T-helper 1 cell (primary cell): ENCODE measurements around the gene SDHB.

Source experiments
- DNase-seq, 5 donors: peaks; one replicate each; pipeline ENCODE4 v3.0.0-alpha.2; 2012 to 2020

Gene SDHB

DNA sequence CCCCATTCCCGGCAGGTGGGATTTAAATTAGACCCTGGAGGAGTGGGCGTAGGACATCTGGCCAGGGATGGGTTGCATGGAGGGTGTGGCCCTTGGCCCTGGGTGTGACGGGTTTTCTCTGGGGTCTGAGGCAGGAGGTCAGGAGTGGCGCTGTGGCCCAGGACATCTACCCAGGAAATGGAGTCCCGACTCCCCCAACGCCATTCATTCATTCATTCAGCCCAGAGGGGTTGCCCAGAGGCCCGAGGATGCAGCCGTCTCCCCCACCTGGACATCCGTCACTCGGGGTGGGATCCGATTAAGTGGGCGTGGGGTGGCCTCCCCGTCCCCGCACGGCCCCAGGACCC lies 42.8 kb downstream of the SDHB start:
- DNase-seq = no peak

GRCh38 chr1:17009706-17010105 lies 44.1 kb downstream of the SDHB start:
- no peak for DNase-seq

DNA sequence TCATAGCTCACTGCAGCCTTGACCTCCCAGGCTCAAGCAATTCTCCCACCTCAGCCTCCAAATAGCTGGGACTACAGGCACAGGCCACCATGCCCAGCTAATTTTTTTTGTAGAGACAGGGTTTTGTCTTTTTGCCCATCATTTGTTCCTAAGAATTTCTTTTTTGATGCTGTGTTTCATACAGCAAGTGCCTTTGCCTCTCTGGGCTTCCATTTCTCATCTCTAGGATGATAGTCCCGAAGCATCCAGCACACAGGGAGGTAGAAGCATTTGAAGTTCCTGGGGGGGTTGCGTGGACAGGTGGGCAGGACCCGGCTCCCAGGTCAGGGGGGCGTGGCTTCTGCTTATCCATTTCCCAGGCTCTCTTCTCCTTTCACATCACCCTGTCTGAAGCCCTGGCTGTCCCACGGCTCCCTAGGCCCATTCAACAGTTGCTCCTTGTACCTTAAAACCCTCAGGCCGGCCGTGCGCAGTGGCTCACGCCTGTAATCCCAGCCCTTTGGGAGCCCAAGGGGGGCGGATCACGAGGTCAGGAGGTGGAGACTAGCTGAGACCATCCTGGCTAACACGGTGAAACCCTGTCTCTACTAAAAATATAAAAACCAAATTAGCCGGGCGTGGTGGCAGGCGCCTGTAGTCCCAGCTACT lies 45.5 kb downstream of the SDHB start:
- DNase-seq = no peak

GRCh38 chr1:17007121-17007520 lies 46.7 kb downstream of the SDHB start:
- DNase-seq = no peak

DNA sequence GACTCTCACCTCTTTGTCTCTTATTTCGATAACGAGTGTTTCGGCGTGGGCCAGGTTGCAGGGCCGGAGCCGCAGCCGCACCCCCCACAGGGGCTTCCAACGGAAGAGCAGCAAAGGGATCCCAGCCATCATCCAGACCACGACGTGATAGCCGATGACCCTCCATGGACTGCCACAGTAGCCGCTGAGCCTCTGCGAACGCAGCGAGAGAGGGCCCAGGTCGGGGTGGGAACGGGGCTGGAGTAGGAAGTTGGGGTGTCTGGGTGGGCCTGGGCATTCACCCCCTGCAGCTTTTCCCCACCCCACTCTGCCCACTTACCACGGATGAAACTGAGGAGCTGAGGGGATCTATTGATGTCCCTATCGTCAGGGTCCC lies 48.5 kb downstream of the SDHB start:
- DNase-seq = no peak

DNA sequence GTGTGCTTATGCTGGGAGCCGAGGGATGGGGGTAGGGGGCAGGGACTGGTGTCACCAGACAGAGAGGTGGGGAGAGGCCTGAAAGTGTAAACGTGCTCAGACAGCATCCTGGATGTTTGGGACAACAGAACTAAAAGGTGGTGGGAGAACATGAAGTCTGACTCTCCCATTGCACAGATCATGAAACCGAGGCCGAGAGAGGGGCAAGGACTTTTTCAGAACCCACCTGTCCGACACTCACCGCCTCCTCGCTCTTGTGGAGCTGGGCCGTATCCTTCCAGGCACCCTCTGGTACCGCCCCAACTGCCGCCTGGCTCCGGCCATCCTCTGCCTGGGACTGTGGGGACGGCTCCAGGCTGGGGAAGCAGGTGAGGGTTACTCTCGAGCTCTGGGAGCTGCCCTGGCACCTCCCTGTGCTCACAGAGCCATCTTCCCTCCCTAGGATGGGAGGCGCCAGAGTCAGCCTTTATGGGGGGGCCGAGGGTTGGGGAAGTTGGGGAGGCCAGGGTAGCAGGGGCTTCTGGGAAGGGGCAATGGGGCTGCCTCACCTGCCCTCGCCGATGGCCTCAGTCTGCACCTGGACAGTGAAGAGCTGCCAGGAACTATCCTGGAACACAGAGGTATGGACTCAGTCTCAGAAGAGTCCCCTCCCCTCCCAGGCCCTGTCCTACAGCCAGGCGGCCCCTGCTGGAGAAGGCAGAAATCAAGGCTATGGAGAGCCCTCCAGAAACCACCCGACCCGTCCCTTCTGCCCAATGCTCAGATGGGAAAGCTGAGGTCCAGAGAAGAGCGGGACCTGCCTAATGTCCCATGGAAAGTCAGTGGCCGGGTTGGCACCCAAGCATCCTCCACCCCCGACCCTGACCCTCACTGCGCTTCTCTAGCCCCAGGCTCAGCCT lies 49.1 kb downstream of the SDHB start:
- no peak for DNase-seq

GRCh38 chr1:17002524-17002902 lies 51.3 kb downstream of the SDHB start:
- no peak for DNase-seq

DNA sequence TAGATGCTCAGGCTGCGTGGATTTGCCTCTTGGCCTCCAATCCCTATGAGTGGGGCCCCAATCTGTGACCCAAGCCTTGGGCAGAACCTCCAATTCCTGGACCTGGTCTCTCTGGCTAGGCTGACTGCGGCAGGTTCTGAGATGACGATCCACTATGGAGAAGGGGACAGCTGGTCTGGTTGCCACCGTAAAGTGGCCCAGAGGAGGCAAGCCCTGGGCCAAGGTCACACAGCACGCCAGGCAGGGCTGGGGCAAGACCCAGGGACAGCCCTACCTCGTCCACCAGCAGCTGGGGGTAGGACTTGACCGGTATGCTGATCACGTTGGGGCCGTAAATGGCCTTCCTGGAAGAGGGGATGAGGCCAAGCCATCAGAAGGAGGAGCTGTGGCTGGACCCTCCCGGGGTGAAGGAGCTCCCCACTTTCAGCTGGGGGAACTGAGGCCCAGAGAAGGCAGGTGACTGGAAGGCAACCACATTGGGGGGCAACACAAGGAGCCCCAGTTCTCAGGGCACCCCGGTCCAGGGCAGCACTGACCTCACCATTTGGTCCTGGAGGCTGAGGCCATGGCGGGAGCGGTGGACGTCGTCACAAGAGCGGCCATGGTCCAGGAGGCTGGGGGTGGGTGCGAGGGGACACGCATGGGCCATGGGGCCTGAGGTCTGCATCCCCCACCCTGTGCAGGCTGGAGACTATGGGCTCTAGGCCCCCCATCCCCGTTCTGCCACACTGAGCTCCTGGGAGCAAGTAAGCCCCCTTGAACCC lies 51.9 kb downstream of the SDHB start:
- no peak for DNase-seq

- no peak for DNase-seq
These were observed 54.0 kb downstream of the SDHB start for GRCh38 chr1:16999863-17000262.

- DNase-seq = no peak
These were observed 55.2 kb downstream of the SDHB start for GRCh38 chr1:16998589-16998988.

- no peak for DNase-seq
These were observed 57.0 kb downstream of the SDHB start for GRCh38 chr1:16996845-16997244.

- no peak for DNase-seq
These were observed 60.3 kb downstream of the SDHB start for GRCh38 chr1:16993521-16994038.

DNA sequence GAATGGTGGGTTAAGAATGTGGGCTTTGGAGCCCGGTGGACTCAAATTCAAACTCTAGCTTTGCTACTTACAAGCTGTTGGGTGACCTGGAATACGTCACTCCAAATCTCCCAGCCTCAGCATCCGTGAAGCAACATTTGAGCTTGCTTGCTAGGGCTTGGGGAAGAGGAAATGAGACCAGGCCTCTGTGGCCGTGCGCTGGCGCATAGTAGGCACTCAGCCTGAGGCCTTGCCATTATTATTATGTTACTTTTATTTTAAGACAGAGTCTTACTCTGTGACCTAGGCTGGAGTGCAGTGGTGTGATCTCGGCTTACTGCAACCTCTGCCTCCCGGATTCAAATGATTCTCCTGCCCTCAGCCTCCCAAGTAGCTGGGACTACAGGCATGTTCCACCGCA lies 61.2 kb downstream of the SDHB start:
- DNase-seq = no peak

DNA sequence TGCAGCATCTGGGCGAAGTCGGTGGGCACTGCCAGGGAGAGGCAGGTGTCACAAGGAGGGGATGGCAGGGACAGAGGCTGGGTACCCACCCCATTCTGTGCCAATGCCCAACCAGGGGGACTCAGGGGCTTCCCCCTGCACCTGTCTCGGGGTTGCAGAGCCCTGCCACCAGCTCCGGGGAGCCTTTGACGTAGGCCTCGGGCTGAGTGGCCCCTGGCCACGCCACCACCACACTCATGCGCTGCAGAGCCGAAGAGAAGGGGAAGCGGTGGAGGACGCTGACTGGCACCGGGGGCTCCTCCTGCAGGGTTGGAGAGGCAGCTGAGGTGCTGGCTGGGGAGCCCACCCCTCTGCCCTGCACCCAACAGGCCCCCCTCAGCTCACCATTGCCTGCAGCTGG lies 61.7 kb downstream of the SDHB start:
- DNase-seq = no peak

DNA sequence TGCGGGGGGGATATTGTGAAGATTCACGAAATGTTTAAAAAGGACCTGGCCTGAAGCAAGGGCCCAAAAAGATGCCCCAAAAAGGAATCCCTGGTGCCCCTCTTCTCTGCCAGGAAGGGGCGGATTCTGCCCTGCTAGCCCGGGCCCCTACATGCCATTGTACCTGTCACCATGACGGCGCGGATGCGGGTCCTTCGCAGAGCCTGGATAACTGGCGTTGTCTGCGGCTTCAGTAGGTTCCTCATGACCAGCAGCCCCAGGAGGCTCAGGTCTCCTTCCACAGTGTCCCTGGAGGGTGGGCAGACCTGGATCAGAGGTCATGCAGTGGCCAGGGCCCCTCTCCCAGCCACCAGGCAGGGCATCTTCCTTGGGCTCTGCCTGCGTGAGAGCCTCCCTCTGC lies 62.3 kb downstream of the SDHB start:
- no peak for DNase-seq

DNA sequence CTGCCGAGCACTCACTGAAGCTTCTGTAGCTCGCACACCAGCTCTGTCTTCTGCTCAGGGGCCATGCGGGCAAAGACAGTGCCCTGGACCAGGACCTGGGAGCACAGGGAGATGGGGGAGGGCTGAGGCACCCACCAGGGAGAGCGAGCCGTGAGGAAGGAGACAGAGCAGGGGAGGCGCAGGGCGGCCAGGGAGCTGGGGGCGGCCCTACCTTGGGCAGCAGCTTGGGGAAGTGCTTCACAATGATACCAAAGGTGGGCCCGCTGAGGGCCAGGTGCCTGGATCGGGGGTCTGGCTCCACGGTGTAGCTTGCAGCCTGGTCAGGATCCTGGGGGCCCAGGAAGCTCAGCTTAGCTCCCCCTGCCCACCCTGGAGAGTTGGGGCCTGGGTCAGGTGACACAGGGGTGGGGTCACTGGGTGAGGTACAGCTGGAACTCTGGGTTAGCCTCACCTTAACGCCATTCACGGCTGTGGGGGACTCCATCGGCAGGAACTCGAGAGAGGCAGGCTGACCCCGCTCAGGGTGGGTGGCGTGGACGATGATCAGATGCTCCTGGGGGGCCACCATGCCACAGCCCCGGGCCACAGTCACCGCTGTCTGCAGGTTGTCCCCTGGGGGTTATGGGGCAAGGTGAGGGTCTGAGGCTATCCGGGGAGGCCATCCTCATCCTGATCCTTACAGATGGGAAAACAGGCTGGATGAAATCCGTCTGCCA lies 64.0 kb downstream of the SDHB start:
- DNase-seq = no peak

DNA sequence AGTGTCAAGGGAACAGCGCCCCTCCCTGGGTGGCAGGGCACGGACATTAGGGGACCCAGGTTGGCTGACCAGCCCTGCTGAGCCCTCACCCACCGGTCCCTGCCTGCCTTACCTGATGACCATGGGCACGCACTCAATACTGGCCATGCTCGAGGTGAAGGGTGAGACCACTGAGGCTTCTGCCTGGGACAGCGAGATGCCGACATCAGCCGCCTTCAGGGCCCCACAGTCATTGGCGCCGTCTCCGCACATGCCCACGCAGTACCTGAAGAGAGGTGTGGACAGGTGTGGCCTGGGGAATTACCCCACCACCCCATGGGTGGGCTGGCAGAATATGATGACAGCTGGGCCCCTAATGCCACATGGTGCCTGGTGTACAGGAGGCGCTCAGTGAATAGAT lies 65.6 kb downstream of the SDHB start:
- DNase-seq = no peak

GRCh38 chr1:16986962-16987361 lies 66.9 kb downstream of the SDHB start:
- DNase-seq = no peak

DNA sequence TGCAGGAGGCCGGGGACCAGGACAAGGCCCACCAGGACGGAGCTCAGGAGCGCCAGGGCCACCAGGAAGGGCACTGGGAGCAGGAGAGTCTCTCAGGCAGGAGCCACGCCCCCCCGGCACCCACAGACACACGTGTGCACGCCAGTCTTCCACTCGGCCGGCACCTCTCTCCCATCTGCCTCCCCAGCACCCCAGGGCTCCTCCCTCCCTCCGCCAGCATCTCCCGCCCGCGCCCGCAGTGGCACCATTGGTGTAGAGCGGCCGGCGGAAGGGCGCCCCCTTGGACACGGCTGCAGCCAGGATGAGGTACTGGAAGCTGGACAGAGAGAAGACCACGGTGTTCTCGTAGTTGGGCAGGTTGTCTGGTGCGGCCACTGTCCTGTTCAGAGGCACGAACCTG lies 67.3 kb downstream of the SDHB start:
- no peak for DNase-seq

GRCh38 chr1:16986113-16986512 lies 67.7 kb downstream of the SDHB start:
- DNase-seq = no peak

- no peak for DNase-seq
These were observed 69.1 kb downstream of the SDHB start for GRCh38 chr1:16984717-16985116.

DNA sequence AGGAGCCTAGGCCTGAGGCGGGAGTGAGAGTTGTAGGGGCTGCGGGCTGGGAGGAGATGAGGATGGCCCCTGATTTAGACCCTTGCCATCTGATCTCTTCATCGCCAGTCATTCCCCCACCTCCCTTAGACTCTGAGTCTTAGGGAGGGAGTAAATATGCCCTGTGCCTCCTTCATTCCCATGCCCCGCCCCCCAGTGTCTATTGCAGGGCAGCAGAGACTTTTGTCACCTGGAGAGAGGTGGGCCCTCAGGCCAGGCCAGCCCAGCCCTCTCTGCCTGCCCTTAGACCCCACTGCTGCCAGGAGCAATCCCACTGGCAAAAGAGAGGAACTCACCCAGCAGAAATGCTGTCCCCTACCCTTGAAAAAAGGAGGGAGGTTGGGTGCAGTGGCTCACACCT lies 70.2 kb downstream of the SDHB start:
- no peak for DNase-seq

- no peak for DNase-seq
These were observed 70.9 kb downstream of the SDHB start for GRCh38 chr1:16982902-16983301.
